ENCODE results near the gene TAGLN2.
A peak's percentile ranks its signal among the peaks of the same experiment; 100 is the strongest.

The TAGLN2 gene

GRCh38 chr1:159870704-159871103 lies 54.6 kb downstream of the TAGLN2 start:
- DNase-seq (ENCODE audit: low read depth): no peak

- DNase-seq (ENCODE audit: low read depth): no peak
Measured at GRCh38 chr1:159869607-159870006, 55.7 kb downstream of the TAGLN2 start.

- DNase-seq (ENCODE audit: low read depth): peak; percentile 15
Measured at GRCh38 chr1:159869173-159869572, 56.1 kb downstream of the TAGLN2 start.

- no peak for DNase-seq (ENCODE audit: low read depth)
Measured at GRCh38 chr1:159868766-159869165, 56.5 kb downstream of the TAGLN2 start.
